SK-N-SH (cell line): Measurements from ENCODE around the gene CD180. TPM values are rescaled to one million over a fixed set of nuclear protein-coding genes. Genes with fewer than 3 reads are reported as not detected.

ENCODE experiments used
- CTCF ChIA-PET: fragments of 300-600, 350-600 bp; formaldehyde crosslinking; extraction: SDS; loops from one replicate; lab custom pipeline; 2021; lab: Yijun Ruan, JAX
- POLR2A ChIA-PET: fragments of 350-600 bp; sonication (Branson Sonifier 250); formaldehyde crosslinking; extraction: SDS; loops from one replicate; lab custom pipeline; 2020; ENCODE audit warnings: antibody characterized with exemption, inconsistent platforms; lab: Yijun Ruan, JAX
- DNase-seq: peaks from one replicate; pipeline ENCODE4 v3.0.0; 2012
- H2AFZ ChIP-seq: fragments of 200-600 bp; sonication (generic); 2 replicates; pipeline ENCODE4 v1.8.1; 2016; ENCODE audit warnings: antibody characterized with exemption, mild to moderate bottlenecking, low read depth
- H3F3A ChIP-seq: fragments of 200-600 bp; sonication (generic); replicated peaks from 2 replicates; pipeline ENCODE3; 2016; ENCODE audit warnings: antibody characterized with exemption, mild to moderate bottlenecking; ENCODE audit not compliant: insufficient read depth
- H3K27ac ChIP-seq, 2 experiments: fragments of 200-500 bp in 1 of 2; fragments of 200-600 bp in 1 of 2; sonication (Bioruptor generic) in 1 of 2; sonication (generic), shearing (Covaris generic) in 1 of 2; 2 replicates each; pipeline versions ENCODE4 v1.5.1 to v1.6.1; 2014 to 2016; ENCODE audit warnings: low read depth in 2 of 2, inconsistent platforms in 1 of 2, low read length in 1 of 2, mild to moderate bottlenecking in 1 of 2, mixed read lengths in 1 of 2
- H3K27me3 ChIP-seq: fragments of 200-600 bp; sonication (generic), shearing (Covaris generic); 2 replicates; pipeline ENCODE4 v1.6.1; 2016; ENCODE audit warnings: mixed run types; ENCODE audit not compliant: insufficient read depth
- H3K36me3 ChIP-seq, 2 experiments: fragments of 200-500 bp in 1 of 2; fragments of 200-600 bp in 1 of 2; sonication (Bioruptor generic) in 1 of 2; sonication (generic) in 1 of 2; replicated peaks in 1 of 2; 2 replicates each; pipeline versions ENCODE3 to v1.5.1; 2014 to 2016; ENCODE audit warnings: low read length in 1 of 2, mild to moderate bottlenecking in 1 of 2; ENCODE audit not compliant: insufficient read depth in 2 of 2, control insufficient read depth in 1 of 2
- H3K4me1 ChIP-seq, 2 experiments: fragments of 200-500 bp in 1 of 2; fragments of 200-600 bp in 1 of 2; sonication (Bioruptor generic) in 1 of 2; sonication (generic), shearing (Covaris generic) in 1 of 2; 2 replicates each; pipeline versions ENCODE4 v1.5.1 to v1.6.1; 2014 to 2016; ENCODE audit warnings: low read depth in 1 of 2, low read length in 1 of 2, mixed run types in 1 of 2; ENCODE audit not compliant: insufficient read depth in 2 of 2, control insufficient read depth in 1 of 2
- H3K4me2 ChIP-seq: fragments of 200-600 bp; sonication (generic), shearing (Covaris generic); 2 replicates; pipeline ENCODE4 v1.6.1; 2017; ENCODE audit warnings: mixed run types
- H3K4me3 ChIP-seq, 2 experiments: fragments of 200-500 bp in 1 of 2; fragments of 200-600 bp in 1 of 2; sonication (Bioruptor generic) in 1 of 2; sonication (generic), shearing (Covaris generic) in 1 of 2; 2 replicates each; pipeline versions ENCODE4 v1.5.1 to v1.8.1; 2014 to 2016; ENCODE audit warnings: low read depth in 2 of 2, inconsistent platforms in 1 of 2, low read length in 1 of 2, mild to moderate bottlenecking in 1 of 2, mixed read lengths in 1 of 2, moderate library complexity in 1 of 2
- H3K79me2 ChIP-seq: fragments of 200-600 bp; sonication (generic); 2 replicates; pipeline ENCODE4 v1.8.1; 2017; ENCODE audit warnings: mild to moderate bottlenecking; ENCODE audit not compliant: insufficient read depth
- H3K9ac ChIP-seq: fragments of 200-600 bp; sonication (generic); 2 replicates; pipeline ENCODE4 v1.6.1; 2017; ENCODE audit warnings: mixed run types
- H3K9me2 ChIP-seq: fragments of 200-600 bp; sonication (generic); 2 replicates; pipeline ENCODE4 v1.6.1; 2017; ENCODE audit warnings: mixed run types
- H3K9me3 ChIP-seq: fragments of 200-600 bp; sonication (generic); 2 replicates; pipeline ENCODE4 v1.6.1; 2017; ENCODE audit warnings: mixed run types, mild to moderate bottlenecking, moderate library complexity
- H4K20me1 ChIP-seq: fragments of 200-600 bp; sonication (generic); 2 replicates; pipeline ENCODE4 v1.6.1; 2017; ENCODE audit warnings: mild to moderate bottlenecking, mixed run types; ENCODE audit not compliant: insufficient read depth
- ELF1 ChIP-seq: IDR thresholded peaks from 2 replicates; pipeline ENCODE4 v1.4.0; 2012
- FOSL2 ChIP-seq: IDR thresholded peaks from 2 replicates; pipeline ENCODE4 v1.4.0; 2012; ENCODE audit warnings: low read depth, mild to moderate bottlenecking, moderate library complexity, borderline replicate concordance
- FOXM1 ChIP-seq: IDR thresholded peaks from 2 replicates; pipeline ENCODE4 v1.4.0; 2012; ENCODE audit warnings: low read depth, mild to moderate bottlenecking
- GABPA ChIP-seq: IDR thresholded peaks from 2 replicates; pipeline ENCODE4 v1.4.0; 2012; ENCODE audit warnings: low read depth, mild to moderate bottlenecking
- GATA2 ChIP-seq: sonication (generic); formaldehyde crosslinking; IDR thresholded peaks from 2 replicates; pipeline ENCODE4 v1.5.0; 2020; ENCODE audit warnings: mild to moderate bottlenecking, missing genetic modification reagents
- IRF3 ChIP-seq: fragments of 150-350 bp; IDR thresholded peaks from 2 replicates; pipeline ENCODE4 v1.6.1; 2016; ENCODE audit warnings: mild to moderate bottlenecking, low read depth, low read length
- JUND ChIP-seq: IDR thresholded peaks from 2 replicates; pipeline ENCODE4 v1.4.0; 2012
- MAX ChIP-seq: IDR thresholded peaks from 2 replicates; pipeline ENCODE4 v1.4.0; 2012; ENCODE audit warnings: low read depth
- REST ChIP-seq: IDR thresholded peaks from 2 replicates; pipeline ENCODE4 v1.6.1; 2012; ENCODE audit warnings: mild to moderate bottlenecking, low read depth, low read length, moderate library complexity
- RXRA ChIP-seq: IDR thresholded peaks from 2 replicates; pipeline ENCODE4 v1.4.0; 2012; ENCODE audit warnings: low read depth, mild to moderate bottlenecking, borderline replicate concordance
- TAF1 ChIP-seq: IDR thresholded peaks from 2 replicates; pipeline ENCODE4 v1.6.1; 2012; ENCODE audit warnings: low read depth, mild to moderate bottlenecking, low read length, moderate library complexity, borderline replicate concordance
- TCF12 ChIP-seq: IDR thresholded peaks from 2 replicates; pipeline ENCODE4 v1.4.0; 2012
- TEAD4 ChIP-seq: IDR thresholded peaks from 2 replicates; pipeline ENCODE4 v1.4.0; 2012; ENCODE audit warnings: mild to moderate bottlenecking, borderline replicate concordance; ENCODE audit not compliant: insufficient read depth
- USF1 ChIP-seq: IDR thresholded peaks from 2 replicates; pipeline ENCODE4 v1.4.0; 2012; ENCODE audit warnings: low read depth, borderline replicate concordance
- ZBTB33 ChIP-seq: IDR thresholded peaks from 2 replicates; pipeline ENCODE4 v1.4.0; 2012; ENCODE audit warnings: low read depth, borderline replicate concordance
- WGBS: methylation state at CpG from one replicate; pipeline ENCODE4 v1.1.6; 2017; ENCODE audit warnings: low lambda C conversion rate; 5-methylcytosine and 5-hydroxymethylcytosine counted together
- polyA plus RNA-seq, 3 experiments: library from polyadenylated mRNA; depleted of rRNA; stranded (reverse); fragments of >200 nt; gene quantifications; 2 replicates each; pipeline ENCODE4 v1.2.3, GENCODE V29; 2012

CD180 gene
- polyA plus RNA-seq, 1 of the 3 experiments (the other 2 are of a cell fraction) = 0.02 TPM

- TF ChIP-seq MAX = no peak
- TF ChIP-seq RXRA = no peak
- TF ChIP-seq GABPA = no peak
- no peak for TF ChIP-seq FOXM1
- TF ChIP-seq TAF1 = no peak
- no peak for TF ChIP-seq REST
- TF ChIP-seq USF1 = no peak
Observed at GRCh38 chr5:67179697-67180361, 16.8 kb downstream of the CD180 start (continued).

GRCh38 chr5:67178966-67179365 is 17.6 kb downstream of the CD180 start:
- no peaks in the 10 kb centered on the region; a peak in 2 of 4 replicates for H3K4me1 ChIP-seq
- no peaks in the 10 kb centered on the region for H3K79me2 ChIP-seq
- no peaks in the 10 kb centered on the region for H3K9me2 ChIP-seq
- no peak overlapping the region for H3K4me3 ChIP-seq
- H3F3A ChIP-seq = no peaks in the 10 kb centered on the region
- no peak overlapping the region for H3K4me2 ChIP-seq
- no peaks in the 10 kb centered on the region for H3K27me3 ChIP-seq
- H3K27ac ChIP-seq = no peak overlapping the region
- no peaks in the 10 kb centered on the region for H4K20me1 ChIP-seq
- CTCF ChIA-PET = interaction anchor here (1.8 to 2.2 kb wide), 2 partner anchors 22 to 30 kb away, joined by 7 to 8 read pairs; no protein-coding TSS in a partner anchor
- H3K9ac ChIP-seq = no peak overlapping the region
- H3K36me3 ChIP-seq = no peaks in the 10 kb centered on the region
- DNase-seq = no peak
- H3K9me3 ChIP-seq = no peaks in the 10 kb centered on the region
- H2AFZ ChIP-seq = no peak overlapping the region
- 84% methylated on average over 7 of the region's 7 CpGs for WGBS
- TF ChIP-seq GATA2 (no peak), ZBTB33 (no peak), ELF1 (no peak), IRF3 (no peak), TCF12 (no peak), JUND (no peak), USF1 (no peak), FOSL2 (no peak), TEAD4 (no peak)
- POLR2A ChIA-PET = no interaction called here
